SK-N-SH (cell line): ENCODE measurements around the gene HHLA2.

Experiments used
- CTCF ChIP-seq: fragments of 200-600 bp; sonication (generic); IDR thresholded peaks from 2 replicates; pipeline ENCODE4 v1.6.1; 2017; ENCODE audit warnings: antibody characterized with exemption, mild to moderate bottlenecking, moderate library complexity
- EP300 ChIP-seq, 2 experiments: IDR thresholded peaks; 2 replicates each; pipeline versions ENCODE4 v1.4.0 to v1.6.1; 2012; ENCODE audit warnings: borderline replicate concordance in 1 of 2, low read depth in 1 of 2, low read length in 1 of 2
- POLR2AphosphoS5 ChIP-seq: IDR thresholded peaks from 2 replicates; pipeline ENCODE4 v1.6.1; 2012; ENCODE audit warnings: low read depth, low read length
- REST ChIP-seq: IDR thresholded peaks from 2 replicates; pipeline ENCODE4 v1.6.1; 2012; ENCODE audit warnings: mild to moderate bottlenecking, low read depth, low read length, moderate library complexity
- RFX5 ChIP-seq: IDR thresholded peaks from 2 replicates; pipeline ENCODE4 v1.6.1; 2012; ENCODE audit warnings: mild to moderate bottlenecking, improper control_type of control experiment, low read length
- TAF1 ChIP-seq: IDR thresholded peaks from 2 replicates; pipeline ENCODE4 v1.6.1; 2012; ENCODE audit warnings: low read depth, mild to moderate bottlenecking, low read length, moderate library complexity, borderline replicate concordance

- TF ChIP-seq CTCF (no peak), RFX5 (no peak), REST (no peak), EP300 (IDR thresholded peaks at IDR 0.05; ENCODE audit: borderline replicate concordance in 1 of 2, low read depth in 1 of 2, low read length in 1 of 2) (no peak), TAF1 (no peak), POLR2AphosphoS5 (no peak)
Measured at GRCh38 chr3:108302570-108302969, 6.2 kb downstream of the HHLA2 start.
